NOMO-1 (cell line): ENCODE measurements around the gene NLK.
"Not testable (repeated sequence)": the region's sequence is repeated elsewhere in the genome, so short reads cannot be mapped to it uniquely, and the experiment has no call there.

Source experiments
- DNase-seq, 2 experiments: peaks; one replicate each; lab custom pipeline; 2025; ENCODE audit not compliant: unreplicated experiment in 2 of 2; lab: John Stamatoyannopoulos, UW

The NLK gene

GRCh38 chr17:28071891-28072606 is 29.6 kb downstream of the NLK start:
- DNase-seq: no peak

GRCh38 chr17:28072936-28073533 is 30.6 kb downstream of the NLK start:
- DNase-seq: no peak

- no peak for DNase-seq
These were observed 31.5 kb downstream of the NLK start for GRCh38 chr17:28074010-28074409.

- peak in 1 of 2 experiments; percentile 11 for DNase-seq
These were observed 33.7 kb downstream of the NLK start for GRCh38 chr17:28076144-28076543.

- not testable (repeated sequence) for DNase-seq
These were observed 34.7 kb downstream of the NLK start for GRCh38 chr17:28077140-28077539.

- DNase-seq: peak; percentile 52 to 90
These were observed 36.1 kb downstream of the NLK start for GRCh38 chr17:28078341-28079229.

- no peak for DNase-seq
These were observed 39.0 kb downstream of the NLK start for GRCh38 chr17:28081467-28081866.

- DNase-seq: no peak
These were observed 43.3 kb downstream of the NLK start for GRCh38 chr17:28085766-28086165.

- DNase-seq: no peak
These were observed 44.0 kb downstream of the NLK start for GRCh38 chr17:28086519-28086918.

GRCh38 chr17:28087743-28088142 is 45.3 kb downstream of the NLK start:
- no peak for DNase-seq

- no peak for DNase-seq
These were observed 48.1 kb downstream of the NLK start for GRCh38 chr17:28090551-28090950.

GRCh38 chr17:28092088-28092487 is 49.6 kb downstream of the NLK start:
- DNase-seq: no peak

GRCh38 chr17:28093999-28094716 is 51.7 kb downstream of the NLK start:
- no peak for DNase-seq

- DNase-seq: no peak
These were observed 54.3 kb downstream of the NLK start for GRCh38 chr17:28096756-28097155.

GRCh38 chr17:28097254-28097653 is 54.8 kb downstream of the NLK start:
- DNase-seq: no peak

GRCh38 chr17:28097901-28098300 is 55.4 kb downstream of the NLK start:
- peak in 1 of 2 experiments; percentile 37 for DNase-seq

- DNase-seq: not testable (repeated sequence)
These were observed 56.1 kb downstream of the NLK start for GRCh38 chr17:28098591-28098990.

GRCh38 chr17:28100251-28100650 is 57.8 kb downstream of the NLK start:
- no peak for DNase-seq

GRCh38 chr17:28100936-28101335 is 58.5 kb downstream of the NLK start:
- DNase-seq: no peak

- no peak for DNase-seq
These were observed 59.4 kb downstream of the NLK start for GRCh38 chr17:28101919-28102318.

GRCh38 chr17:28105501-28105900 is 63.0 kb downstream of the NLK start:
- no peak for DNase-seq
